ENCODE data around the gene NMNAT3.

NMNAT3 gene

GRCh38 chr3:139674571-139675260 is 3.1 kb downstream of the NMNAT3 start:
- no peak for DNase-seq

DNA sequence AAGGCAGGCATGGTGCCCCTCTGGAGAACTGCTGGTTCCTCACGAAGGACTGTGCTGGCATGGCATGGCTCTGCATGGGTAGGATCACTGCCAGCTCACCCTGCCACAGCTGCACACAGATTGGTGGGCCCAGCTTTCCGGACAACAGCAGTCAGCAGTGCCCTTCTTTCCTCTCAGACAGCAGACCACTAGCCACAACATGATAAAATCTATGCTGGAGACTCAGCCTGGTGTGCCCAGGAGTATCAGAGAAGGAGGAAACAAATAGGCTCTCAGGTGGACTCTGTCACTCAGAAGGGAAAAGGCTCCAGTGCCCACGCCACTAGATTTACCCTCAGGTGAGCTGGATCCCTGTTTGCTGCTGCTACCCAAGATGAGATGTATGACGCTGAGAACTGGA is 4.9 kb downstream of the NMNAT3 start:
- DNase-seq: no peak

- no peak for DNase-seq
Measured at GRCh38 chr3:139671863-139672646, 5.7 kb downstream of the NMNAT3 start.

GRCh38 chr3:139671107-139671506 is 6.7 kb downstream of the NMNAT3 start:
- DNase-seq: no peak

DNA sequence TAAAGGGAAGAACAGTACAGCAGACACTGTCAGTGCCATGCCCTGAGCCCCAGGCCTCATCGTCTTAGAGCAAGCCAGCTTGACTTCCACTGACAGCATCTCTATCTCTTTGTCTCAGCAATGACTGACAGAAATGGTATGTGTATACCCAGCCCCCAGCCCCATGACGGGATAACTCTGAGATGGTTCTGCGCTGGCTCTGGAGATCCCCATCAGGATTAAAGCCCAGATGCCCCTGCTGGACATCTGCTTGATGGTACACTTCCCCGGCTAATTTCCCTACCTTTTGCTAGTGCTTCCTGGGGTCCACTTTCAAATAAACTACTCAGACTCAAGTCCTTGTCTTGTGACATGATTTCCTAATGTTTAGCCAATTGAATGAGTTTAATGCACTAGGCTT is 7.6 kb downstream of the NMNAT3 start:
- DNase-seq: no peak

DNA sequence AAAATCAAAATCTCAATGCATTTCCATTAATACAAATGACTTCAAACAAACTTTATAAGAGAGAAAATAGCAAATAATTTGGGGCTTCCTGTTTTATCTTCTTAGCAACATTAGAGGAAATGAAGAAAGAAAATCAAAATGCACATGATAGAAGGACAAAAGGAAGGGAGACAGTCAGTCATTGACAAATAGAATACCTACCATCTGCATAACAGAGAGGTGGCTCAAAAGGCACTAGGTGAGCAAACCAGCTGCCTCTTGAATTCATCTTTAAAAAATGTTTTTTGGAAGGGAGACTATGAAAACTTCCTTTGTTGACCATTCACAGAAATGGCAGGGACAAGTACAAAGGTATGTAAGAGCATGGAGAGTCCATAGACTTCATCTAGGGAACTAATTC is 9.4 kb downstream of the NMNAT3 start:
- DNase-seq: no peak

- DNase-seq: no peak
Measured at GRCh38 chr3:139664958-139665357, 12.8 kb downstream of the NMNAT3 start.

GRCh38 chr3:139660269-139660668 is 17.5 kb downstream of the NMNAT3 start:
- no peak for DNase-seq

- DNase-seq: no peak
Measured at GRCh38 chr3:139659511-139659910, 18.3 kb downstream of the NMNAT3 start.

GRCh38 chr3:139657936-139658335 is 19.8 kb downstream of the NMNAT3 start:
- DNase-seq: no peak

DNA sequence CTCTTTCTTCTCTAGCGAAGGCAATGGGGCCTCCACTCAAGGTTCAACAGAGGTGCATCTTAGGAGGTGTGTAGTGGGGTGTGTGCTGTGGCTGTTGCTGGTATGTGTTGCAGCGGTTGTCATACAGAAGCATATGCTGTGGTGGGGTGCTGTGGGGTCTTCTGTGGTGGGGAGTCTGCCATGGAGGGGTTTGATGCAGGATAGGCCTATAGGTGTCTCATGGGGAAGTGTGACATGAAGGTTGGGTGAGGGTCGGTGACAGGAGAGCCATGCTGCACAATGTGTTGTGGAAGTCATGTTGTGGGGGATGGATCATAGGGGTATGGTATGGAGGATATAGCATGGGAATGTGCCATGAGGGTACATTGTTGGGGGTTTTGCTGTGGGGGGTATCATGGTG is 20.3 kb downstream of the NMNAT3 start:
- DNase-seq: no peak

DNA sequence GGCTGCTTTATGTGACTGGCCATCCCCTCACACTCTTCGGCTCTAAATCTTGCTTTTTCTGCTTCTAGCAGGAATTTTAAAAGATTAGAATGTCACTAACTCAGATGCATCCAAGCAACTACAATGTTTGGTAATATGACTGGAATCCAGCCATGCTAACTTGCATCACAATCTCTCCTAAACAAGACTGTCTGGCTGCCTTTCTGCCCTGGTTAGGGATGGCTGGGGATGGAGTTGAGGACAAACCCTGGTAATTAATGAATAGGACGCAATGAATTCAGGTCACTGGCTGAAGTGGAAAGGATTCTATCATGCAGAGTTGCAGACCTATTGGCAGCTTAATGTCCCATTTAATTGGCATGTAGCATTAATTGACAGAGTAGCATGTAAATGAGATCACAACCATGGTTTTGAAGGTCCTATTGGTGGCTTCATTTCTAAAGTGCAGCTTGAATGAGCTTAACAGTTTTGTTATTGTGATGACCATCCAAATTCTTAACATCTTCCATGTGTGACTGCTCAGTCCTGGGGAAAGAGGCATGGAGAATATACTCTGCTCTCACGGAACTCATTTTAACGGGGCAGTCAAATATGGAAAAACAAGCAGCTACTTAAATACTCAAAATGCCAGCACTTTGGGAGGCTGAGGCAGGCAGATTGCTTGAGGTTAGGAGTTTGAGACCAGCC is 21.7 kb downstream of the NMNAT3 start:
- no peak for DNase-seq

GRCh38 chr3:139654637-139655365 is 23.0 kb downstream of the NMNAT3 start:
- peak; percentile 0 for DNase-seq

DNA sequence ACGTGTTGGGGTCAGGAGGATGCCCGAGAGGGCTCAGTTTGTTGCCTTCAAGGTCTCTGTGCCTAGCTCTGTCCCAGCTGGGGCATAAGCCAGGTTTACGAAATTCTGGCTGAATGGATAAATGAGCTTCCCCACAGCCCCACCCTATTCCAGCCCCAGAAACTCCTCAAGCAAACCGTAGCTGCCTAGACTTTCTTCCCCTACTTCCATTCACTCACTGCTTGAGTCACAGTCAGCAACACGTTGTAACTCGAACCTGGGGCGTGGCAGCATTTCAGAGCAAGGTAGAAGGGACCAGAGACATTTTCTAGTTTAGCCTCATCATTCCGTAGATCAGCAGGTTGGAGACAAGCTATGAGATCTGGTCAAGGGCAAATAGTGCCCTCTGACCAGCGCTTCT is 24.2 kb downstream of the NMNAT3 start:
- no peak for DNase-seq

DNA sequence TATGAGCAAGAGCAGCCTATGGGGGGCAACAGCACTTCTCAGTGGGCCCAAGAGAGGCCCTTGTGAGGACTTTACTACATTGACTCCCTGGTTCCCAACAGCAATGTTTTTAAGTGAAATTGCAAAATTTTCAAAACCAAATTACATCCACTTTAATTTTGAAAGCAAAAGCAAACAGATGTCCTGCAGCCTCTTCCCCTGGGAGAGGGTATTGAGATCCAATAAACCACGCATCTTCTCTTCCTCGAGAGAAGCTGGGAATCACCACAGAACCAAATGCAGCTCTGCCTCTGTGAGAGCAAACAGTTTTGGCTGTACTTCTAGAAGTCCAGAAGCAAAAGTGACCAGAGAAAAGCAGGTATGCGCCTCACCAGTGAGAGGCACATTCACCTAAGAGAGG is 25.2 kb downstream of the NMNAT3 start:
- DNase-seq: no peak

- DNase-seq: no peak
Measured at GRCh38 chr3:139647866-139648435, 29.8 kb downstream of the NMNAT3 start.

DNA sequence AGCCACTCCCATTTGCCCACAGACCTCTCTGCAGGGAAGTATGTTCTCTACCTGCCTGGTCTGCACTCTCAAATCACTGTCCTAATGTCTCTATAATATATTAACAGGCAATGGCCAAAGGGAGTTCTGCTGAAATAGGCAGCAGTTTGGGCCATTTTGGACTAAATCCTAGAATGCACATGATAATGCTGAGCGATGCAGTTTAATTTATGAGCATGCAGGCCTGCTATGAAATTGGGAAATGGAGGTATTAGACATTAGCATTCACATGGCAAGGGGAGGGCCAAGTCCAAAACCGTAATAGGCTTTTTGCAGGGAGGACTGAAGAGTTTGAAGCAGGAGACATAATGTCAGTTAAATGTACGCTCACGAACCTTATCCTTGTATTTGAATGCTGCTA is 31.3 kb downstream of the NMNAT3 start:
- DNase-seq: no peak

DNA sequence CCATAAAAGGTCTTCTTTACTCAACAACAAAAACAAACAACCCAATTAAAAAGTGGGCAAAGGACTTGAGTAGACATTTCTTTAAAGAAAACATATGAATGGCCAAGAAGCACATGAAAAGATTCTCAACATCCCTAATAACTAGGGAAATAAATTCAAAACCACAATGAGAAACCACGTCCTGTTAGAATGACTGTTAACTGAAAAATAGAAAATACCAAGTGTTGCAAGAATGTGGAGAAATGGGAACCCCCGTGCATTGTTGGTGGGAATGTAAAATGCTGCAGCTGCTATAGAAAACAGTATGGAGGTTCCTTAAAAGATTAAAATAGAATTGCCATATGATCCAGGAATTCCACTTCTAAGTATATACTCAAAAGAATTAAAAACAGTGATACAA is 34.8 kb downstream of the NMNAT3 start:
- DNase-seq: no peak

GRCh38 chr3:139640456-139640855 is 37.3 kb downstream of the NMNAT3 start:
- no peak for DNase-seq

DNA sequence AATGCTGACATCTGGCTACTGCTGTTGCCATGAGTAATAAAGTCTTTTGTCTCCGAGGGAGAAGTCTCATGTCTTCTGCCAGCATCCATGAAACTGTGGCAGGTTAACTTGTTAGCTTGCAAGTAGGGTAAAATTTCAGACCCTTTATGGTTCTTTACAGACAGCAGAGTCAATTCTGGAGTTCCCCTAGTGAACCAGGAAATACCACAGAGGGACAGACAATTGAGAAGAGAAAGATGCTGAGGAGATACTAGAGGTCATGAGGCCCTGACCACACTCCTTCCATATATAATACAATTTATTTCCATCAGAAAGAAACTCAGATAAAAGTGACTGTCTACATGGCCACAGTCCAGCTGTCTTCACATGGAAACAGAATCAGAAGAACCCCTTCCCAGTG is 38.1 kb downstream of the NMNAT3 start:
- DNase-seq: no peak

GRCh38 chr3:139638518-139638917 is 39.3 kb downstream of the NMNAT3 start:
- DNase-seq: no peak

GRCh38 chr3:139636511-139636910 is 41.3 kb downstream of the NMNAT3 start:
- no peak for DNase-seq

- no peak for DNase-seq
Measured at GRCh38 chr3:139634111-139634635, 43.6 kb downstream of the NMNAT3 start.
